ENCODE measurements around the gene C11orf91.

GRCh38 chr11:33670250-33671011 lies 30.2 kb downstream of the C11orf91 start:
- TF ChIP-seq CTCF (IDR thresholded peaks at IDR 0.05) (no peak), E2F1 (CRISPR knock-in tag; IDR thresholded peaks at IDR 0.05) (no peak), ZNF232 (CRISPR knock-in tag; IDR thresholded peaks at IDR 0.05) (no peak), ATF2 (CRISPR knock-in tag; IDR thresholded peaks at IDR 0.05; ENCODE audit: borderline replicate concordance, low read depth) (no peak), NFYB (CRISPR knock-in tag; conservative IDR thresholded peaks at IDR 0.05; ENCODE audit: low read depth) (no peak), AFF4 (CRISPR knock-in tag; IDR thresholded peaks at IDR 0.05; ENCODE audit: borderline replicate concordance) (no peak), MAX (CRISPR knock-in tag; IDR thresholded peaks at IDR 0.05) (no peak), ERG (CRISPR knock-in tag; IDR thresholded peaks at IDR 0.05) (no peak), ZBTB43 (CRISPR knock-in tag; IDR thresholded peaks at IDR 0.05) (no peak), ELF4 (CRISPR knock-in tag; IDR thresholded peaks at IDR 0.05; ENCODE audit: low read depth) (no peak), ZNF121 (CRISPR knock-in tag; IDR thresholded peaks at IDR 0.05) (no peak), ZNF532 (CRISPR knock-in tag; IDR thresholded peaks at IDR 0.05; ENCODE audit: borderline replicate concordance) (no peak), JUN (CRISPR knock-in tag; IDR thresholded peaks at IDR 0.05) (no peak), NR3C1 (CRISPR knock-in tag; conservative IDR thresholded peaks at IDR 0.05; ENCODE audit: low read depth) (no peak)
